HG02885 (cell line): Measurements from ENCODE around the gene SCO2.

Experiments used
- ATAC-seq: cut with Tn5 transposase; IDR thresholded peaks from one replicate; pipeline ENCODE4 v1.9.1; 2021; ENCODE audit warnings: mild to moderate bottlenecking; ENCODE audit not compliant: unreplicated experiment, poor library complexity

SCO2 gene

GRCh38 chr22:50504369-50505211, 20.8 kb downstream of the SCO2 start:
- no peak for ATAC-seq

- no peak for ATAC-seq
Measured at GRCh38 chr22:50503475-50504145, 21.8 kb downstream of the SCO2 start.

- no peak for ATAC-seq
Measured at GRCh38 chr22:50502628-50503474, 22.5 kb downstream of the SCO2 start.

- ATAC-seq, result no peak
Measured at GRCh38 chr22:50502096-50502495, 23.3 kb downstream of the SCO2 start.

DNA sequence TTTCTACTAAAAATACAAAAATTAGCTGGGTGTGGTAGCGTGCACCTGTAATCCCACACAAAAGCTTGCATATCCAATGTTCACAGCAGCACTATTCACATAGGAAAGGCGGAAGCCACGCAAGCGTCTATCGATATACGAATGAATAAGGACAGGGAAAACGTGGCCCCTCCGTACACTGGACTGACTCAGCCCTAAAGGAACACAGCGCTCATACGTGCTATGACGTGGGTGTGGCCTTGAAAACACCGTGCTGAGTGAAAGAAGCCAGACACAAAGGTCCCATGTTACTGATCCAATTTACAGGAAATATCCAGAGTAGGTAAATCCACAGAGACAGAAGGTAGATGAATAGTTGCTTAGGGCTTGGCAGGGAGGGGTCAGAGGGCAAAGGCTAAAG, 24.9 kb downstream of the SCO2 start:
- no peak for ATAC-seq

GRCh38 chr22:50498322-50498890, 27.0 kb downstream of the SCO2 start:
- no peak for ATAC-seq

DNA sequence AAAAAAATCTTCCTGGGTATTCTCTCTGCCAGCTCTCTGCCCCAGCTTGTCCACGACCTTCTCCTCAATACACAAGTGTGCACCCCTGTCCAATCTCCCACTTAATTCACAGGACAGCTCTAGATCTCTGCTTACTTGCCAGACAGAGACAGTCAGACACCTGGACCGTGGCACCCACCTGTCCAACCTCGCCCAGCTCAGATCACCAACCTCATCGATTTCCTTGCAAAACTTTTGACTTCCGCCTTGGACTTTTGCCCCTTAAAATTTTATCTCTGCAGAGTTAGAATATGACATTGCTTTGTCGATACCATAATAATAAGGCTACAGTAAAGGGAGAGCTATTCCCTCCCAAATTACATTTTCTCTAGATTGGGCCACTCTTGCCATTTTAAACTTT, 28.3 kb downstream of the SCO2 start:
- ATAC-seq, result no peak

DNA sequence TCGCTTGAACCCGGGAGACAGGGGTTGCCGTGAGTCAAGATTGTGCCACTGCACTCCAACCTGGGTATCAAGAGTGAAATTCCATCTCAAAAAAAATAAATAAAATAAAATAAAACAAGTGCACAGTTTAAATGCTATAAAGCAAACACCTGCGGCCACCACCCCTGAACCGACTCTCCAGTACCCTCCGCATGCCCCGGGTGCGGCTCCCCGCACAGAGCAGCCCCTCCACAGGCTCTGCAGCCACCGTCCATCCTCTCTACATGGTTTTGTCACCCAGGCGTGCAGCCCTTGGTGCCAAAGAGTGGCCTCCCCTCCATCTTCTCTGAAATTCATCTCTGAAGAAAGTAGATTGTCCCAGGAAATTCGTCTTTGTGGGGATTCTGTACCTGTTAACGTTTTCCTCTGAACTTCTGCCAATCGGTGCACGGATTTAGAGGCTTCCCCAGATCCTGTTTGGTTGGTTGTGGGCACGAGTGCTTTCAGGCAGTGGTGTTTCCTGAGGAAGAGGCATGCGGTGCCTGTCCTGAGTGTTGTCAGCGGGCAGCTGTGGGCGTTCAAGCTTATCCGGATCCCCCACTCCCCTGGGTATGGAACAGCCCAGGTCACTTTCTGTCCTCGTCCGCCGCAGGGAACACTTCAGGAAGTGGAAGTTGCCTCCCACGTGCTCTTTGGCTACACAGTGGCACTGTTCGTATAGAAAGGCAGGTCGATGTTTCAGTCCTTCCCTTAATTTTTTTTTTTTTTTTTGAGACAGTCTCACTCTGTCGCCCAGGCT, 34.7 kb downstream of the SCO2 start:
- ATAC-seq, result no peak

- ATAC-seq, result no peak
Measured at GRCh38 chr22:50489363-50490243, 35.8 kb downstream of the SCO2 start.

DNA sequence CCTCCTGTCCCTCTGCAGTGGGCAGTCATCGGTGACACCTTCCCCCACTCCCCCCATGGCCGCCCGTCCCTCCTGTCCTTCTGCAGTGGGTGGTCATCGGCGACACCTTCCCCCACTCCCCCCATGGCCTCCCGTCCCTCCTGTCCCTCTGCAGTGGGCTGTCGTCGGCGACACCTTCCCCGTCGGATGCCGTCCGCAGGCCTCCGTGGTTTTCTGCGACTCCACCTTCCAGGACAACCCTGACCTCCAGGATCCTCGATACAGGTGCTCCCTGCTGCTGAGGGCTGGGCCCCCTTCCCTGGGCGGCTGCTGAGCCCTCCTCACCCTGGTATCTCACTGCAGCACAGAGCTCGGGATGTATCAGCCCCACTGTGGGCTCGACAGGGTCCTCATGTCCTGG, 36.5 kb downstream of the SCO2 start:
- no peak for ATAC-seq

DNA sequence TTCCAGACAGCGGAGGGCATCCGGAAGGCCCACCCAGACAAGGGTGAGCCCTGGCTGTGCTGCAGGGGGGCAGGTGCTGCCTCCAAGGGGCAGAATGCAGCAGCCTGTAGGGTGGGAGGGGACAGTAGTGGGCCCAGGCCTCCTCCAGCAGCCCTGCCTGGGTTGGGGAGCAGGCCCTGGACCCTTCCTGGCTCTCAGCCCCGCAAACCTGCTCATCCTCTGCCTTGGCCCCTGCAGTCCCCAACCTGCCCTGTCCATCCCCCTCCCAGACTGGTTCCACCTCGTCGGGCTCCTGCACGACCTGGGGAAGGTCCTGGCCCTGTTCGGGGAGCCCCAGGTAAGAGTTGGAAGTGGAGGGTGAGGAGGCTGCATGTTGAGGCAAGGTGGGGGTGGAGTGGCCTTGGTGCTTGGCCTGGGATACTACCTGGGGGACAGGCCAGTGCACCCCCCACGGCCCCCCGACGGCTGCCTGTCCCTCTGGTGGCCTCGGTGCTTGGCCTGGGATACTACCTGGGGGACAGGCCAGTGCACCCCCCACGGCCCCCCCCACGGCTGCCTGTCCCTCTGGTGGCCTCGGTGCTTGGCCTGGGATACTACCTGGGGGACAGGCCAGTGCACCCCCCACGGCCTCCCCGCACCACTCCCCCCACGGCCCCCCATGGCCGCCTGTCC, 37.3 kb downstream of the SCO2 start:
- ATAC-seq, result no peak

GRCh38 chr22:50487290-50488005, 38.0 kb downstream of the SCO2 start:
- ATAC-seq, result no peak

DNA sequence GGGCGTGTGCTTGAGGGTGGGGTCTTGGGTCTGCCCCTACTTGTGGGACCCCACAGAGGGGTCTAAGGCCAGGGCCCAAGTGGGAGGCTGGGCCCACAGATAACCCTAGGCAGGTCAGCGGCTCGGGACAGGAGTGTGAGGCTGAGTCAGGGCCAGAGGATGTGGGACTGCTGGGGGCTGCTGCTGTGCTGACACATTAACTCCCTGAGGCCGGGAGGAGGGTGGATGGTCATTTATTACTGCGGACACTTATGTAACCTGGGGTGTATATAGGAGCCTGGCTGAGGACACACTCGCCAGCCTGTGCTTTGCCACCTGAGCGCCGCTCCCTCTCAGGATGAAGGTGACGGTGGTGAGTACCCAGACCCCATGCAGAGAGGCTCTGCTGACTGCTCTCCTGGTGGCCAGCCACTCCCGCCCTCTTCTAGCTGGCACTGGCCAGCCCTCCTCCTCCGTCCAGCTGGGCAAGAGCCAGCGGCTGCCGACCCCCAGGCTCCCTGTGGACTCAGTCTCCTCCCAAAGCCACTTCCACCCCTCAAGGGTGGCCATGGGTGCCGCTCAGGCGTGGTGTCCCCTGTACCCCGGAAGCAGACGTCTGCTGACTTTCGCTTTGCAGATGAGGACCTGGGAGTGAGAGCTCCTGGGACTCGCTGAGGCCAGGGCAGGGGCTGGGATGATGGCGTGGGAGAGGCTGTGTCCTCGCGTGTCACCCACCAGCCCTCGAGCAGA, 38.7 kb downstream of the SCO2 start, which contains the start of gene MIOX:
TSS of gene MIOX (plus strand) at position 299 of the 729 bp plus-strand sequence. CDS start at position 338, 39 bp downstream.
- ATAC-seq, result no peak

DNA sequence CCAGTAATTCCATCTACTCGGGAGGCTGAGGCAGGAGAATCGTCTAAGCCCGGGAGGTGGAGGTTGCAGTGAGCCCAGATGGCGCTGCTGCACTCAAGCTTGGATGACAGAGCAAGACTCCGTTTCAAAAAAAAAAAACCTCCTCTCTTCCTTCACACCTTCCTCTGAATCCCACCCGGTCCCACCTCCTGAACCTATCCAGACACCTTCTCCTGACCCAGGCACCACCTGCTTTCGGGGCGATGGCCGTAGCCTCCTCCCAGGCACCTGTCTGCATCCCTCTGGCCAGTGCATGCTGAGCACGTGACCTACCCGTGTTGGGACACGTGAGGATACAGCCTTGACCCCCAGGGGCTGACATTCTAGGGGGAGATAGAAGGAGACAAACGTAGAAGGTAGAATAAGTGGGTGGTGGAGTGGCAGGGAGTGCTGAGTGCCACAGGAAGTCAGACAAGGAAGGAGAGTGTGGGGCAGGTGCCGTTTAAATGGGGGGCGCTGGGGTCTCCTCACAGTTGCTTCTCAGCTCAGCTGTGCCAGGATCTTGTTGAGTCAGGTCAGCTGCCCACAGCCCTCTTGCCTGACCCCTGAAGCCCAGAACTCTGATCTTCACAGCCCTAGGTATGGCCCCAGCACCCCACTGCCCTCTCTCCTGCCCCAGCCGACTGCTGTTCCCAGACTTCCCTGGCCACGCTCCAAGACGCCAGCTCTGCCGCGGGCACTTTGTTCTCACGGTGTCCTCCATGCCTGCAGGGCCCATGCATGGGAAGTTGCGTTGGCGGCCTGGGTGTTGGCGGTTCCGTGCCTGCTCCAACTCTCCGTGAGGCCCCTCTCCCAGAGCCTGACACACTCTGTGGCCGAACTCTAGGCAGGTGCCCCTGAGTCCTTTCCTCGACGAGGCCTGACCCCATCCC, 39.9 kb downstream of the SCO2 start:
- ATAC-seq, result no peak

- ATAC-seq, result no peak
Measured at GRCh38 chr22:50483977-50484853, 41.2 kb downstream of the SCO2 start.
